Stimulated activated naive CD8-positive, alpha-beta T cell treated with anti-CD3 and anti-CD28 coated beads, Interleukin-15, amount 100 ng/mL, for 72 hours (primary cell): ENCODE data around the gene FKBP1A.
A peak's percentile ranks its signal among the peaks of the same experiment; 100 is the strongest.
"Not testable (repeated sequence)": the region's sequence is repeated elsewhere in the genome, so short reads cannot be mapped to it uniquely, and the experiment has no call there.

ENCODE experiments used
- ATAC-seq: fragments of 150-1000 bp; cut with Tn5 transposase; 2 replicates; pipeline ENCODE4 v1.10.0; 2021; ENCODE audit warnings: mild to moderate bottlenecking, moderate library complexity
- DNase-seq, 2 donors: peaks; one replicate each; pipeline ENCODE4 v3.0.0; 2021 to 2022
- H3K27ac Mint-ChIP-seq, 2 donors: one replicate each; pipeline ENCODE4 v1.8.0; 2022; ENCODE audit warnings: mild to moderate bottlenecking in 2 of 2, mixed read lengths in 2 of 2, moderate library complexity in 2 of 2
- H3K27me3 Mint-ChIP-seq: one replicate; pipeline ENCODE4 v1.8.0; 2022; ENCODE audit warnings: mixed read lengths
- H3K4me1 Mint-ChIP-seq: one replicate; pipeline ENCODE4 v1.8.0; 2022; ENCODE audit warnings: mild to moderate bottlenecking, mixed read lengths
- H3K4me3 Mint-ChIP-seq, 2 donors: one replicate each; pipeline ENCODE4 v1.8.0; 2022; ENCODE audit warnings: mild to moderate bottlenecking in 2 of 2, mixed read lengths in 2 of 2, moderate library complexity in 1 of 2
- H3K9me3 Mint-ChIP-seq, 2 donors: one replicate each; pipeline ENCODE4 v1.8.0; 2022; ENCODE audit warnings: mixed read lengths in 2 of 2

The FKBP1A gene

DNA sequence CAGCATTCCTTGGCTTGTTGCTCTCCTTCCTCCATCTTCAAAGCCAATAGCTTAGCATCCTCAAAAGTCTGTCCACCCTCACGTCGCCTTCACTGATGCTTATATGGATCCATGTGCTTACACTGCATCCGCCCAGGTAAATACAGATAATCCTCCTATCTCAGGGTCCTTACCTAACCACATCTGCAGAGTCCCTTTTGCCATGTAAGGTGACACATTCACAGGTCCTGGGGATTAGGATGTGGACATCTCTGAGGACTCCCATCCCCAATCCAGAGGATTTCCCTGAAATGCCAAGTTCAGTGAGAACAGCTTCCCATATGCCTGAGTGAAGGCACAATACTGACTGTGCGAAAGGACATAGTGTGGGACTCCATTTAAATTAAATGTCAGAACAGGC lies 25.4 kb downstream of the FKBP1A start:
- DNase-seq (no peak), ATAC-seq (no peak)
- Mint-ChIP-seq H3K27me3 (no peaks in the 10 kb centered on the region), H3K27ac (no peak overlapping the region), H3K4me1 (peaks cover 68% of the 10 kb centered on the region), H3K4me3 (no peak overlapping the region), H3K9me3 (peaks cover 0 to 4% of the 10 kb centered on the region in 2 donors)

DNA sequence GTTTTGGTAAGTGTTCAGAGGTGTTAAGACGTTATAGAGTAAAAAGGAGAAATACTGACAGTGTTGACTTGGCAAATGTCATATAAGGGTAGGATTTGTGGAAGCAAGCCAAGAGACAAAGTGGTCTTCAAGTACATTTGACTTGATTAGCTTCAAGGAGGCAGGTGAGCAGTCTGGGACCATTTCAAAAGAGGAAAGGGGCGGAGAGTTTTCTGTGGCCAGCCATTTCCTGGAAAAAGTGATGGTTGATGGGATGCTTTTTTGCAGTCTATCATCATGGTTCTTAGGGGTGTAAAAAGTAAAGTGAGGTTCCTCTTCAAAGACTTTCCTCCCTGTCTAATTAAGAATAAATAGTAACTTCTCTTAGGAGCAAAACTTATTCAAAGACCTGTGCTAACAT lies 28.7 kb downstream of the FKBP1A start:
- Mint-ChIP-seq H3K4me3 (peak overlapping the region; percentile 43 to 72), H3K4me1 (peaks cover 78% of the 10 kb centered on the region), H3K27me3 (no peaks in the 10 kb centered on the region), H3K27ac (peak overlapping the region in 1 of 2 donors; percentile 49), H3K9me3 (peaks cover 0 to 4% of the 10 kb centered on the region in 2 donors)
- ATAC-seq = peak; percentile 14
- peak in 1 of 2 donors; percentile 23 for DNase-seq

DNA sequence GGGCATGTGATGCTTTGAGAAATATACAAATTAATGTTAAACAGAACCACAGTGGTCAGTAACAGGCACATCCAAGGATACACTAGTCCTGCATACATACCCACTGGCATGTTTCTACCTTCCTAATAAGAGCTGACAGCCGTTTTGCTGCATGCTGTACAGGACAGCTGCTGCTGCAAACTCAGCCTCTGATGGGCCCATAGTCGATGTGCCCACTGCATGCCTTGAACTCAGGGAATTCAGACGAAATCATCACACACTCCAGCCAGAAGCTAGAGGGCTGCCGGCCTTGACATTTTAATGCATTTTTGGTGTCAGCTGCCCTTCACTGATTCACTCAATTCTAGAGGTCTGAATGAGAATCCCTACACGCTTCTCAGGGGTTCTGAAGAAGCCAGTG lies 29.3 kb downstream of the FKBP1A start:
- peak overlapping the region; percentile 43 to 72 for H3K4me3 Mint-ChIP-seq

DNA sequence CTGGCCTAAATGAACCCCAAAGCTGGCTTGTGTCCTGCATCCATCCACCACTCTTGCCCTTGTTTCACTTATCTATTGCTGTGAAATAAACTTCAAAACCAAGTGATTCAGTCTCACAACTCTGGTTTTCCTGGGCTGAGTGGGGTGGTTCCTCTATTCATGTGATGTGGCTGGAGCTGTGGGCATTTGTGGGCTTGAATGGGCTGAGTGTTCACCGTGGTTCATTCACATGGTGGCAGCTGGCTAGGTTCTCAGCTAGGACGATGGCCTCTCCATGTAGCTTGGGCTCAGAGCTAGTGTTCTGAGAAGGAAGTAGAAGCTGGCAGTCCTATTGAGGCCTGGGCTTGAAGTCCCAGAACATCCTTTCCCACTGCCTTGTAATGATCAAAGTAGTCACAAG lies 30.4 kb downstream of the FKBP1A start:
- Mint-ChIP-seq H3K4me3 (peak overlapping the region in 1 of 2 donors; percentile 16), H3K4me1 (peaks cover 87% of the 10 kb centered on the region), H3K9me3 (peaks cover 0 to 4% of the 10 kb centered on the region in 2 donors), H3K27ac (no peak overlapping the region), H3K27me3 (no peaks in the 10 kb centered on the region)
- DNase-seq (peak in 1 of 2 donors; percentile 49), ATAC-seq (peak; percentile 21)

More for the DNA sequence above, 29.3 kb downstream of the FKBP1A start:
- DNase-seq (no peak), ATAC-seq (no peak)
- H3K27ac Mint-ChIP-seq = peak overlapping the region in 1 of 2 donors; percentile 48
- peaks cover 0 to 4% of the 10 kb centered on the region in 2 donors for H3K9me3 Mint-ChIP-seq
- H3K4me1 Mint-ChIP-seq = peaks cover 78% of the 10 kb centered on the region
- no peaks in the 10 kb centered on the region for H3K27me3 Mint-ChIP-seq

DNA sequence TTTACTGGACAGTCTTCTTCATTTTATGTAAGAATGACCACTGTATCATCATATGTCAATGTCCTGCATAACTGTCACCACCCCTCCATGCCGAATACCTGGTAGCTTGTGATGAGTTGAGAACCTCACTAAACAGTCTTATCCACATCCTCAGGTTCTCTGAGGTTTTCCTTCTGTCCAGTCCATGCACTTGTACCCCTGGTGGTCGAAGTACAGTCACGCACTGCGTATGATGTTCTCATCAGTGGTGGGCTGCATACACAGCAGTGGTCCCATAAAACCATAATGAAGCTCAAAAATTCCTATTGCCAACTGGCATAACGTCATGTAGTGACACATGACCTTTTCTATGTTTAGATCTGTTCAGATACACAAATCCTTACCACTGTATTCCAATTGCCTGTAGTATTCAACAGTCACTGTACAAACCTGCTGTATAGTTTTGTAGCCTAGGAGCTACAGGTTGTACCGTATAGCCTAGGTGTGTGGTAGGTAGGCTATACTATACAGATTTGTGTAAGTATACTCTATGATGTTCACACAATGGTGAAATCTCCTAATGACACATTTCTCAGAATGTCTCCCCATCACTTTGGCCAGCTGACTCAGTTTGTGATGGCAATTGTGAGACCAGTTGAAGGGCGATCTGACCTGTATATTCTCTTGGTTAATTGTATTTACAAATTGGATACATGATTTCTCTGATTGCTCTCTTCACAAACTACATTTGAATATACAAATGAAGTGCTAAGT lies 32.6 kb downstream of the FKBP1A start:
- DNase-seq (no peak), ATAC-seq (peak; percentile 33)
- peaks cover 2 to 3% of the 10 kb centered on the region in 2 donors for H3K9me3 Mint-ChIP-seq
- peak overlapping the region in 1 of 2 donors; percentile 21 for H3K4me3 Mint-ChIP-seq
- peaks cover 87% of the 10 kb centered on the region for H3K4me1 Mint-ChIP-seq
- H3K27me3 Mint-ChIP-seq = no peaks in the 10 kb centered on the region
- peak overlapping the region in 1 of 2 donors; percentile 6 for H3K27ac Mint-ChIP-seq

DNA sequence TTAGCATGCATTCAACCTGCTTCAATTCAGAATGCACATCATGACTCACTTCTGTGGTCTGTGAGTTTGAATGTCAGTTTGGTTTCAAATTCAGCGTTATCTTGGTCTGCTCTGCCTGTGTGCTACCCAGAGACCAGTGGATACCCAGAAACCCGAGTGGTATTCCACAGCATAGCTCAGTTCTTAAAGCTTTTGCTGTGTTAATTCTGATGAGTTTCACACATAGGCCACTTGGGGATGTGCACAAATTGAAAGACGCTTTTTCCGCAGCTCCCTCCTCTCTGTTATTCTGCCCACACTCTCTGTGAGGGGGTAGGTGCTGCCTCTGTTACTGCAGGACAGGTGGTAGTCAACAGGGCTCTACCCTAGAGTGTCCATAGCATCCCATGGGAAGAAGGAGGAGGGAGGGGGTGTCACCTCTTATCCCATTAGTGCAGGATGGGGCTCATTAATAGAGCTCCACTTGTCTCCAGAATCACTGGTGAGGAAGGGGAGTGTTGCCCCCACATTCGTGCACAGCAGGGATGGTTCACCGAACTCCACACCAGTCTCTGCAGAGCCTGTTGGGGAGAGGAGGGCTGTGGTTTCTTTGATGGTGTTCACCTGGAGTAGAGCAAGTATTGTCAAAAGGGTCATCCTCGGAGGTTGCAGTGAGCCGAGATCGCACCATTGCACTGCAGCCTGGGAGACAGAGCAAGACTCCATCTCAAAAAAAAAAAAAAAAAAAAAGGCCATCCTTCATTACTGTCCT lies 34.8 kb downstream of the FKBP1A start:
- DNase-seq (peak; percentile 50 to 68), ATAC-seq (peak; percentile 96)
- Mint-ChIP-seq H3K27me3 (no peaks in the 10 kb centered on the region), H3K4me3 (peak overlapping the region; percentile 63 to 77), H3K27ac (peak overlapping the region; percentile 38 to 81), H3K4me1 (peaks cover 72% of the 10 kb centered on the region), H3K9me3 (peaks cover 10 to 19% of the 10 kb centered on the region in 2 donors)

DNA sequence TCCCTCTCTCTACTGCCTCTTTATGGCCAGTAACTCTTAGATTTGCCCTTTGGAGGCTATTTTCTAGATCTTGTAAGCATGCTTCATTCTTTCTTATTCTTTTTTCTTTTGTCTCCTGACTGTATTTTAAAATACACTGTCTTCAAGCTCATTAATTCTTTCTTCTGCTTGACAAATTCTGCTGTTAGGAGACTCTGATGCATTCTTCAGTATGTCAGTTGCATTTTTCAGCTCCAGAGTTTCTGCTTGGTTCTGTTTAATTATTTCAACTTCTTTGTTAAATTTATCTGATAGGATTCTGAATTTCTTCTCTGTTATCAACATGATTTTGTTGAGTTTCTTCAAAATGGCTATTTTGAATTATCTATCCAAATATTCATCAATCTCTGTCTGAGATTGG lies 38.9 kb downstream of the FKBP1A start:
- no peaks in the 10 kb centered on the region for H3K27me3 Mint-ChIP-seq
- no peak overlapping the region for H3K4me3 Mint-ChIP-seq
- ATAC-seq (no peak), DNase-seq (no peak)
- peaks cover 43% of the 10 kb centered on the region for H3K4me1 Mint-ChIP-seq
- peak overlapping the region in 1 of 2 donors; percentile 30 for H3K27ac Mint-ChIP-seq
- H3K9me3 Mint-ChIP-seq = peaks cover 18 to 25% of the 10 kb centered on the region in 2 donors

DNA sequence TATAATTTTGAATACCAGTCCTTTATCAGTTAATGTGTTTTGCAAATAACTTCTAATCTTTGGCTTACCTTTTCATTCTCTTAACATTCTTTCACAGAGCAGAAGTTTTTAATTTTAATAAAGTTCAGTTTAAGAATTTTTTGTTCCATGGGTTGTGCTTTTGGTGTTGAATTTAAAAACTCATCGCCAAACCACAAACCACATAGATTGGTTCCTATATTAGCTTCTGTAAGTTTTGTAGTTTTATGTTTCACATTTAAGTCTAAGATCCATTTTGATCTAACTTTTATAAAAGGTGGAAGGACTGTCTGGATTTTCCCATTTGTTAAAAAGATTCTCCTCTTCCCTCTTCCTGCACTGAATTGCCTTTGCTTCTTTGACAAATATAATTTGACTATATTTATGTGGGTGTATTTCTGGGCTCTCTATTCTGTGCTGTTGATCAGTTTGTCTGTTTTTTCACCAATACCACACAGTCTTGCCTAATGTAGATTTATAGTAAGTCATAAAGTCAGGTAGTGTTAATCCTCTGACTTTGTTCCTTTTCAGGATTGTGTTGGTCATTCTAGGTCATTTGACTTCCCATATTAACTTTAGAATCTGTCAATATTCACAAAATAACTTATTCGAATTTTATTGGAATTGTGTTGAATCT lies 46.4 kb downstream of the FKBP1A start:
- peaks cover 24% of the 10 kb centered on the region for H3K4me1 Mint-ChIP-seq
- DNase-seq (no peak), ATAC-seq (peak; percentile 46)
- no peaks in the 10 kb centered on the region for H3K27me3 Mint-ChIP-seq
- H3K9me3 Mint-ChIP-seq = no peaks in the 10 kb centered on the region
- peak overlapping the region; percentile 24 to 41 for H3K4me3 Mint-ChIP-seq
- H3K27ac Mint-ChIP-seq = peak overlapping the region; percentile 16 to 44

GRCh38 chr20:1345756-1346093 lies 47.1 kb downstream of the FKBP1A start:
- no peaks in the 10 kb centered on the region for H3K27me3 Mint-ChIP-seq
- H3K27ac Mint-ChIP-seq = no peak overlapping the region
- H3K4me3 Mint-ChIP-seq = no peak overlapping the region

DNA sequence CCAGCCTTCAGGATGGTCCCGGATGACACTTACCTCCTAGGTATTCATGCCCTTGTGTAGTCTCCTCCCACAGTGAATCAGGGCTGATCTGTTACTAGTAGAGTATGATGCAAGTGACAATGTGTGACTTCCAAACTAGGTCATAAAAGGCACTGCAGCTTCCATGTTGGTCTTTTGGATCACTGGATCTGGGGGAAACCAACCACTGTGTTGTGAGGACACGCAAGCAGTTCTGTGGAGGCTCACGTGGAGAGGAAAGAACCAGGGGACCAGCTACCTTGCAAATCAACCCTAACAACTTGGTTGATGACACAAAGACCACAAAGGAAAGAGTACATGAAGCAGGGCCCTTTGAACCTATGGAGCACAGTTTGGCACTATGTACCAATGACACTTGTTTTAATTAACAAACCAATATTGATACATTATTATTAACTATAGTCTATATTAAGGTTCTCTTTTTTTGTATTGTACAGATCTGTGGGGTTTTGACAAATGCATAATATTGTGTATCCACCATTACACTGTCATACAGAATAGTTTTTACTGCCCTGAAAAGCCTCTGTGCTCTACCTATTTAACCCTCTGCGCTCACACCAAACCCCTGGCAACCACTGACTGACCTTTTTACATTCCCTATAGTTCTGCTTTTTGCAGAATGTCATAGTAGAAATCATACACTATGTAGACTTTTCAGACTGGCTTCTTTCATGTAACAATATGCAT lies 47.7 kb downstream of the FKBP1A start:
- DNase-seq (no peak), ATAC-seq (peak; percentile 80)
- Mint-ChIP-seq H3K4me1 (peaks cover 24% of the 10 kb centered on the region), H3K4me3 (no peak overlapping the region), H3K27ac (peak overlapping the region; percentile 74 to 79), H3K27me3 (no peaks in the 10 kb centered on the region), H3K9me3 (no peaks in the 10 kb centered on the region)

More at GRCh38 chr20:1345756-1346093, 47.1 kb downstream of the FKBP1A start:
- DNase-seq (no peak), ATAC-seq (no peak)
- Mint-ChIP-seq H3K4me1 (peaks cover 24% of the 10 kb centered on the region), H3K9me3 (no peaks in the 10 kb centered on the region)

- H3K4me3 Mint-ChIP-seq, H3K9me3 Mint-ChIP-seq, H3K27me3 Mint-ChIP-seq, ATAC-seq, H3K27ac Mint-ChIP-seq, DNase-seq: not testable (repeated sequence)
- H3K4me1 Mint-ChIP-seq = peaks cover 24% of the 10 kb centered on the region
Measured at GRCh38 chr20:1343446-1344124, 49.3 kb downstream of the FKBP1A start.

- Mint-ChIP-seq H3K27me3 (no peaks in the 10 kb centered on the region), H3K9me3 (no peaks in the 10 kb centered on the region), H3K4me1 (peaks cover 32% of the 10 kb centered on the region), H3K27ac (no peak overlapping the region), H3K4me3 (no peak overlapping the region)
- DNase-seq = no peak
- no peak for ATAC-seq
Measured at GRCh38 chr20:1341561-1342265, 51.1 kb downstream of the FKBP1A start.

GRCh38 chr20:1338801-1339200 lies 54.1 kb downstream of the FKBP1A start:
- Mint-ChIP-seq H3K9me3 (no peaks in the 10 kb centered on the region), H3K27me3 (no peaks in the 10 kb centered on the region), H3K4me1 (peaks cover 32% of the 10 kb centered on the region), H3K4me3 (no peak overlapping the region), H3K27ac (no peak overlapping the region)
- no peak for ATAC-seq
- DNase-seq = no peak

DNA sequence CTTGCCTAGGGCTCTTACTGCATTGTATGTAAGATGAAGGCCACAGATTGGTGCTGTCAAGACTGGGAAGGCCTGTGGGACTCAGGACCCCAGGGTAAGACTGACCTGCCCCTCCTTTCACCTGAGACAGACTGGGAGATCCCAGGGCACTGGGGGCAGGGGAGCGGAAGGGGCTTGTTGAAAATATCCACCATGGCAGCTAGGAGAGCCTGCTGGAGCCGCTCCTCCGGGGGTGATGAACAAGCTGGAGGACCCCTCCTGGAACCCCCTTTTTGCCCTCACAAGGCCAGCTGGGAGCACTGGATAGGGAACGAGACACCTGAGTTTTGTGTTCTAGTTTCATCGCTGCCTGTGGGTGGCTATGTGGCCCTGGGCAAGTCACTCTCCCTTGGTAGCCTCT lies 54.8 kb downstream of the FKBP1A start:
- H3K4me3 Mint-ChIP-seq = no peak overlapping the region
- no peak for ATAC-seq
- no peak for DNase-seq
- H3K27ac Mint-ChIP-seq = no peak overlapping the region
- H3K9me3 Mint-ChIP-seq = no peaks in the 10 kb centered on the region
- peaks cover 39% of the 10 kb centered on the region for H3K4me1 Mint-ChIP-seq
- H3K27me3 Mint-ChIP-seq = no peaks in the 10 kb centered on the region
